HG02981 (cell line): ENCODE measurements around the gene TUBGCP5.
"Not testable (repeated sequence)": the region's sequence is repeated elsewhere in the genome, so short reads cannot be mapped to it uniquely, and the experiment has no call there.

ENCODE experiments used
- ATAC-seq: cut with Tn5 transposase; IDR thresholded peaks from one replicate; pipeline ENCODE4 v1.9.1; 2021; ENCODE audit warnings: mild to moderate bottlenecking, moderate library complexity; ENCODE audit not compliant: unreplicated experiment

Gene TUBGCP5

GRCh38 chr15:23039143-23039916 lies at the start of gene TUBGCP5:
Gene TUBGCP5 (minus strand): TSS chr15:23039569. CDS start chr15:23039543, 26 bp downstream.
- peak; percentile 88 for ATAC-seq

DNA sequence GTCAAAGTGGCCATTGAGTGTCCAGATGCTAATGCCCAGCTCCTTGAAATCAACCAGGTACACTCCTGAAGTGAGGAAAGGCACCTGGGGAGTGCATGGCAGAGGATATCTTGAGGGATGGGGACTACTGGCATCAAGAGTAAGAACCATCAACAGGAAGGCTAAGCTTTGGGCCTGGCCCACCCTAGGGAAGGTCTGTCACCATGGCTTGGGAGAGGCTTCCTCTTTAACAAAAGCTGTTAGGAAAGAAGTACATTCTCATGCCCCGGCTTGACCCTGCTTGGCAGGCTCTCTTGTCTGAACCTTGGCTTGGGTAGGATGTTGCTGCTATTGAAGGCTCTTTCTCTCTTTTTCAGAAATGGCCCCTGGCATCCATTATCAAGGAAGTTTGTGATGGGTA lies 43.7 kb upstream of the TUBGCP5 start:
- no peak for ATAC-seq

DNA sequence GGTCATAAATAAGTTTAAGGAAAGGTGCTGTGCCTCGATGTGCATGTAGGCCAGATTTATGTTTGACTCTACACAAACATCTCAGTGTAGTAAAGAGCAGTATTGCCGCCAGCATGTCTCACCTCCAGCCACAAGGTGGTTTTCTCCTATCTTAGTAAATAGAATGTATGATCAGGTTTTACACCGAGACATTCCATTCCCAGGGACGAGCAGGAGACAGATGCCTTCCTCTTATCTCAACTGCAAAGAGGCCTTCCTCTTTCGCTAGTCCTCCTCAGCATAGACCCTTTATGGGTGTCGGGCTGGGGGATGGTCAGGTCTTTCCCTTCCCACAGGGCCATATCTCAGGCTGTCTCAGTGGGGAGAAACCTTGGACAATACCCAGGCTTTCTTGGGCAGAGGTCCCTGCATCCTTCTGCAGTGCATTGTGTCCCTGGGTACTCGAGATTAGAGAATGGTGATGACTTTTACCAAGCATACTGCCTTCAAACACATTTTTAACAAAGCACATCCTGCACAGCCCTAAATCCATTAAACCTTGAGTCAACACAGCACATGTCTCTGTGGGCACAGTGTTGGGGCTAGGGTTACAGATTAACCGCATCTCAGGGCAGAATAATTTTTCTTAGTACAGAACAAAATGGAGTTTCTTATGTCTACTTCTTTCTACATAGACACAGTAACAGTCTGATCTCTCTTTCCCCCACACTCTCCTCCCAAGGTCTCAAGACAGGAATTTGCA lies 42.8 kb upstream of the TUBGCP5 start:
- not testable (repeated sequence) for ATAC-seq

DNA sequence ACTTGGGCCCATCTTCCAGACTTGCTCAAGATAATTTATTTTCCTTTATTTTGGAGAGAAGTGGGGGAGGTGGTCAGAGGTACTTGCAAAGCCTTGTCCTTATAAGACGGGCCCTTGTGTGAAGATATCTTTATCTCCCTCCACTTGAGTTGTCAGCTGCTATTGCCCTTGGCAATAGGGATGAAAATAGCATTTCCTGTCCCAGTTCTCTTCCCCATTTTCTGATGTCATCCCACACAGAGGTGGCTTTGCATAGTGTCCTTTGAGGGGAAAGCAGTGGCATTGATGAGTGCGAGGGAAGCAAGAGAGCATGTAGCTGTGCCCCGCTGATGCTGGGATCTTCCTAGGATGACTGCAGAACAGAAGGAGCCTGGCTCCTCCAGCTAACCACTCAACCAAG lies 41.9 kb upstream of the TUBGCP5 start:
- no peak for ATAC-seq

- no peak for ATAC-seq
Observed at GRCh38 chr15:23079766-23080165, 40.4 kb upstream of the TUBGCP5 start.

- ATAC-seq = no peak
Observed at GRCh38 chr15:23075927-23076326, 36.6 kb upstream of the TUBGCP5 start.

- no peak for ATAC-seq
Observed at GRCh38 chr15:23074684-23075083, 35.3 kb upstream of the TUBGCP5 start.

GRCh38 chr15:23073890-23074646 lies 34.7 kb upstream of the TUBGCP5 start:
- ATAC-seq = no peak

- no peak for ATAC-seq
Observed at GRCh38 chr15:23072633-23073032, 33.3 kb upstream of the TUBGCP5 start.

- no peak for ATAC-seq
Observed at GRCh38 chr15:23069496-23070166, 30.3 kb upstream of the TUBGCP5 start.

DNA sequence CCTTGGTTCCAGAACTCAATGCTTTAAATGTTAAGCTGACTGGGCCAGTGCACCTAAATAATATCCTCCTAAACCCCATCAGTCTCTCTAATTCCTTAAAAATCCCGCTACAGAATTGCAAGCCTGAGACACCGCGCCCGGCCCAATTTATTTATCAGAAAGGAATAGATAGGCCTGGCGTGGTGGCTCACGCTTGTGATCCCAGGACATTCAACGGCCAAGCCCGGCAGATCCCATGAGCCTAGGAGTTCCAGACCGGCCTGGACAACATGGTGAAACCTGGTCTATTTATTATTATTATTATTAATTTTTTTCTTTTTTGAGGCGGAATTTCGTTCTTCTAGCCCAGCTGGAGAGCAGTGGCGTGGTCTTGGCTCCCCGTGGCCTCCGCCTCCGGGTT lies 28.0 kb upstream of the TUBGCP5 start:
- ATAC-seq = no peak

- ATAC-seq = no peak
Observed at GRCh38 chr15:23065836-23066235, 26.5 kb upstream of the TUBGCP5 start.

DNA sequence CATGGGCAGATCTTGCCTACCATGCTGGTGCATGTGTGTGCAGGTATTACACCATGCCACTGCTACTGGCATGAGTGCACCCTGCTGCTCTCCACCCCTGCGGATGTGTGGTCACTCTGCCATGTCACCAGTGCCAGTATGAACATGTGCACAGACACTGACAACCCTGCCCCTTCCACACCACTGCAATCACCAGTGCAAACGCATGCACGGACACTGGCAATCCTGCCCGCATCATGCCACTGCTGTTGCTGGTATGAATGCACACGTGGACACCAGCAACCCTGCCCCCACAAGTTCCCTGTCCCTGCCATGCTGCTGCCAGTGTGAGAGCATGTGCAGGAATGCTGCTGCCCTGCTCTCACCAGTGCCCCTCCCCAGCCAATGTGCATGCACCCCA lies 24.8 kb upstream of the TUBGCP5 start:
- ATAC-seq = no peak

DNA sequence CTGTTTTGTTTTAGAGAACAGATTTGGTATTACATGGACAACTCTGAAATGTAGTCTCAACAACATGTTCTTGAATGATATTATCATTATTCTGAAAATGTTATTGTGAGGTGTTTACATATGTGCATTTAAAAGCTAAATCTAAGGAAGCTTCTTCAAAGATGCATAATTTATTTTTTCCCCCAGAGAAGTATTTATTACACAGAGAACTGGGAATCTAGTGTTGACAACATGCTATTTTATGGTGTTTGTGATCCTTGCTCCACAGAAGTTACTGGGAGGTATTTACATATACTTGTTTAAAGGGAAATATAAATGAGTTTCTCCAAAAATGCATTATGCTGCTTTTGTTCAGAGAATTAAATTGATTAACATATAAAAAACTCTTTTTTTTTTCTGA lies 18.3 kb upstream of the TUBGCP5 start:
- ATAC-seq = no peak

- no peak for ATAC-seq
Observed at GRCh38 chr15:23055316-23055715, 15.9 kb upstream of the TUBGCP5 start.

GRCh38 chr15:23052522-23052921 lies 13.2 kb upstream of the TUBGCP5 start:
- no peak for ATAC-seq

DNA sequence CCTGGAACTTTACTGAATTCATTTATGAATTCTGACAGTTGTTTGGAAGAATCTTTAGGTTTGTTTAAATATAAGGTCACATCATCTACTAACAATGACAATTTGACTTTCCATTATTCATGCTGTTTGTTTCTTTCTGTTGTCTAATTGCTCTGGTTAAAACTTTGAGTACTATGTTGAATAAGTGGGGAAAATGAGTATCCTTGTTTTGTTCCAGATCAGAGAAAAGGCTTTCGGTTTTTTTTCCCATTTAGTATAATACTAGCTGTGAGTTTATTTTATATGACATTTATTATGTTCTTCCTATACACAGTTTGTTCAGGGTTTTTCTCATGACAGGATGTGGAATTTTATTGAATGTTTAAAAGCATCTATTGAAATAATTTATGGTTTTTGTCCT lies 11.3 kb upstream of the TUBGCP5 start:
- no peak for ATAC-seq

- no peak for ATAC-seq
Observed at GRCh38 chr15:23049984-23050628, 10.7 kb upstream of the TUBGCP5 start.

DNA sequence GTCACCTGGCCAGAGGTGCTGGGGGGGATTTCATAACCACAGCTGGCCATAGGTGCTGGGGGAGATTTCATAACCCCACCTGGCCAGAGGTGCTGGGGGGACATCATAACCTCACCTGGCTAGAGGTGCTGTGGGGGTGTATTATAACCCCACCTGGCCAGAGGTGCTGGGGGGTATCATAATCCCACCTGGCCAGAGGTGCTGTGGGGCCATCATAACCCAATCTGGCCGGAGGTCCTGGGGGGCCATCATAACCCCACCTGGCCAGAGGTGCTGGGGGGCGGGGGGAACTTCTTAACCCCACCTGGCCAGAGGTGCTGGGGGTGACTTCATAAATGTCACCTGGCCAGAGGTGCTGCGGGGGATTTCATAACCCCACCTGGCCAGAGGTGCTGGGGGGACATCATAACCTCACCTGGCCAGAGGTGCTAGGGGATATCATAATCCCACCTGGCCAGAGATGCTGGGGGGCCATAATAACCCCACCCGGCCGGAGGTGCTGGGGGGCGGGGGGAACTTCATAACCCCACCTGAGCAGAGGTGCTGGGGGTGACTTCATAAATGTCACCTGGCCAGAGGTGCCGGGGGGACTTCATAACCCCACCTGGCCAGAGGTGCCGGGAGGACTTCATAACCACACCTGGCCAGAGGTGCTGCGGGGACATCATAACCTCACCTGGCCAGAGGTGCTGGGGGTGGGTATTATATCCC lies 9.4 kb upstream of the TUBGCP5 start:
- ATAC-seq = not testable (repeated sequence)

- not testable (repeated sequence) for ATAC-seq
Observed at GRCh38 chr15:23043987-23044386, 4.6 kb upstream of the TUBGCP5 start.
